ENCODE measurements around the gene BRPF1.

GRCh38 chr3:9701006-9701405 is 30.5 kb upstream of the BRPF1 start:
- no peak for TF ChIP-seq CTCF (IDR thresholded peaks at IDR 0.05; ENCODE audit: low read length)
- TF ChIP-seq EZH2 (optimal IDR thresholded peaks at IDR 0.05; ENCODE audit: low read depth, low read length): no peak
- no peak for TF ChIP-seq EZH2phosphoT487 (IDR thresholded peaks at IDR 0.05; ENCODE audit: low read length)
